Fibroblast of skin of right quadriceps (primary cell): ENCODE results near the gene ARHGEF19.
"Not testable (repeated sequence)": the region's sequence is repeated elsewhere in the genome, so short reads cannot be mapped to it uniquely, and the experiment has no call there.

Experiments used
- DNase-seq: peaks from one replicate; pipeline ENCODE4 v3.0.0-alpha.2; 2013

The ARHGEF19 gene

GRCh38 chr1:16178596-16179497 is 33.6 kb downstream of the ARHGEF19 start:
- no peak for DNase-seq

GRCh38 chr1:16177306-16177705 is 35.1 kb downstream of the ARHGEF19 start:
- DNase-seq: no peak

- DNase-seq: no peak
Observed at GRCh38 chr1:16176653-16177052, 35.8 kb downstream of the ARHGEF19 start.

- peak; percentile 93 for DNase-seq
Observed at GRCh38 chr1:16175610-16176553, 36.6 kb downstream of the ARHGEF19 start.

- no peak for DNase-seq
Observed at GRCh38 chr1:16174886-16175598, 37.4 kb downstream of the ARHGEF19 start.

- no peak for DNase-seq
Observed at GRCh38 chr1:16174261-16174868, 38.1 kb downstream of the ARHGEF19 start.

GRCh38 chr1:16173447-16174260 is 38.8 kb downstream of the ARHGEF19 start:
- peak; percentile 79 for DNase-seq

- DNase-seq: no peak
Observed at GRCh38 chr1:16172964-16173446, 39.4 kb downstream of the ARHGEF19 start.

GRCh38 chr1:16172218-16172830 is 40.1 kb downstream of the ARHGEF19 start:
- no peak for DNase-seq

GRCh38 chr1:16171314-16172151 is 40.9 kb downstream of the ARHGEF19 start:
- no peak for DNase-seq

- DNase-seq: no peak
Observed at GRCh38 chr1:16170283-16170673, 42.2 kb downstream of the ARHGEF19 start.

GRCh38 chr1:16168622-16169360 is 43.7 kb downstream of the ARHGEF19 start:
- no peak for DNase-seq

- DNase-seq: not testable (repeated sequence)
Observed at GRCh38 chr1:16168144-16168495, 44.3 kb downstream of the ARHGEF19 start.

GRCh38 chr1:16167331-16168143 is 44.9 kb downstream of the ARHGEF19 start:
- peak; percentile 34 for DNase-seq

GRCh38 chr1:16166117-16166516 is 46.3 kb downstream of the ARHGEF19 start:
- no peak for DNase-seq

- DNase-seq: no peak
Observed at GRCh38 chr1:16165548-16165947, 46.9 kb downstream of the ARHGEF19 start.

- DNase-seq: no peak
Observed at GRCh38 chr1:16165073-16165364, 47.4 kb downstream of the ARHGEF19 start.

- DNase-seq: peak; percentile 96
Observed at GRCh38 chr1:16164213-16165072, 48.0 kb downstream of the ARHGEF19 start.
